NCI-H2227 (cell line): ENCODE measurements around the gene SMYD3.
"Not testable (repeated sequence)": the region's sequence is repeated elsewhere in the genome, so short reads cannot be mapped to it uniquely, and the experiment has no call there.

Source experiments
- DNase-seq: peaks from one replicate; lab custom pipeline; 2025; ENCODE audit not compliant: unreplicated experiment; lab: John Stamatoyannopoulos, UW

Gene SMYD3

GRCh38 chr1:245972476-245972875, 534.6 kb downstream of the SMYD3 start:
- no peak for DNase-seq

- DNase-seq: no peak
Measured at GRCh38 chr1:245971711-245972085, 535.4 kb downstream of the SMYD3 start.

- not testable (repeated sequence) for DNase-seq
Measured at GRCh38 chr1:245971076-245971710, 535.9 kb downstream of the SMYD3 start.

- DNase-seq: no peak
Measured at GRCh38 chr1:245969283-245969682, 537.8 kb downstream of the SMYD3 start.

- DNase-seq: no peak
Measured at GRCh38 chr1:245968775-245969174, 538.3 kb downstream of the SMYD3 start.

- DNase-seq: no peak
Measured at GRCh38 chr1:245965398-245965797, 541.7 kb downstream of the SMYD3 start.

GRCh38 chr1:245963649-245964048, 543.4 kb downstream of the SMYD3 start:
- no peak for DNase-seq

- no peak for DNase-seq
Measured at GRCh38 chr1:245962453-245962852, 544.6 kb downstream of the SMYD3 start.

- peak; percentile 6 for DNase-seq
Measured at GRCh38 chr1:245961137-245961540, 545.9 kb downstream of the SMYD3 start.

GRCh38 chr1:245960171-245960570, 546.9 kb downstream of the SMYD3 start:
- DNase-seq: no peak

- DNase-seq: no peak
Measured at GRCh38 chr1:245958016-245958415, 549.1 kb downstream of the SMYD3 start.

GRCh38 chr1:245957427-245957826, 549.7 kb downstream of the SMYD3 start:
- no peak for DNase-seq

GRCh38 chr1:245956225-245956624, 550.9 kb downstream of the SMYD3 start:
- DNase-seq: no peak

GRCh38 chr1:245953876-245954660, 553.0 kb downstream of the SMYD3 start:
- no peak for DNase-seq

- no peak for DNase-seq
Measured at GRCh38 chr1:245952383-245953026, 554.6 kb downstream of the SMYD3 start.

GRCh38 chr1:245948786-245949185, 558.3 kb downstream of the SMYD3 start:
- no peak for DNase-seq

GRCh38 chr1:245946905-245947304, 560.2 kb downstream of the SMYD3 start:
- DNase-seq: peak; percentile 31

- DNase-seq: not testable (repeated sequence)
Measured at GRCh38 chr1:245945136-245945535, 561.9 kb downstream of the SMYD3 start.

GRCh38 chr1:245942856-245943255, 564.2 kb downstream of the SMYD3 start:
- DNase-seq: no peak

GRCh38 chr1:245941771-245942170, 565.3 kb downstream of the SMYD3 start:
- not testable (repeated sequence) for DNase-seq

- DNase-seq: no peak
Measured at GRCh38 chr1:245939756-245940345, 567.2 kb downstream of the SMYD3 start.

- no peak for DNase-seq
Measured at GRCh38 chr1:245938046-245938435, 569.0 kb downstream of the SMYD3 start.
